ENCODE data around the gene SGK2.
"Not testable (repeated sequence)": the region's sequence is repeated elsewhere in the genome, so short reads cannot be mapped to it uniquely, and the experiment has no call there.

SGK2 gene

DNA sequence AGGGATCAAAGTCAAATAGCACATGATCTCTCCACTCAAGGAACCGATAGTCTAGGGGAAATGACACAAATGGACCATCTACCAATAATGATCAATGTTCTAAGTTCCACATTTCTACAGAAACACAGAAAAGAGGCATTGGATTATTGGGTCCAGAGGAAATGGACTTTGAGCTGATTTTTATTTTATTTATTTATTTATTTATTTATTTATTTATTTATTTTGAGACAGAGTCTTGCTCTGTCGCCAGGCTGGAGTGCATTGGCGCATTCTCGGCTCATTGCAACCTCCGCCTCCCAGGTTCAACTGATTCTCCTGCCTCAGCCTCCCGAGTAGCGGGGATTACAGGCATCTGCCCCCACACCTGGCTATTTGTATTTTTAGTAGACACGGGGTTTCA, 43.1 kb downstream of the SGK2 start:
- DNase-seq (ENCODE audit: low read depth, low spot score), result not testable (repeated sequence)

DNA sequence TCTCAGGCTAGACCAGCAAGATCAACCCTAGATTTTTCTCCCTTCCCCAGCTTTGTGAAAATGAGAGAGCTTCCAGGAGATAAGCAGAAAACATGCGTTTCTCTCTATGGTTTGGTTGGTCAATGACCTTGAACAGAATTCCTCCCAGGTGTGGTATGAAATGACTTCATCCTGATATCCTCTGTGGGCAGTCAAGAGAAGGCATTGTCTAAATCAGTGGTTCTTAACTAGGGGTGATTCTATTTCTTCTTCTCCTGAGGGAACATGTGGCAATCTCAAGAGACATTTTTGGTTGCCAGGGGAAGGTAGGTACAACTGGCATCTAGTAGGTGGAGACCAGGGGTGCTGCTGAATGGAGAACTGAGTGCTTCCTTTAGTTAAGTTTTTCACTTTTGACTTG, 44.3 kb downstream of the SGK2 start:
- DNase-seq (ENCODE audit: low read depth, low spot score), result no peak

DNA sequence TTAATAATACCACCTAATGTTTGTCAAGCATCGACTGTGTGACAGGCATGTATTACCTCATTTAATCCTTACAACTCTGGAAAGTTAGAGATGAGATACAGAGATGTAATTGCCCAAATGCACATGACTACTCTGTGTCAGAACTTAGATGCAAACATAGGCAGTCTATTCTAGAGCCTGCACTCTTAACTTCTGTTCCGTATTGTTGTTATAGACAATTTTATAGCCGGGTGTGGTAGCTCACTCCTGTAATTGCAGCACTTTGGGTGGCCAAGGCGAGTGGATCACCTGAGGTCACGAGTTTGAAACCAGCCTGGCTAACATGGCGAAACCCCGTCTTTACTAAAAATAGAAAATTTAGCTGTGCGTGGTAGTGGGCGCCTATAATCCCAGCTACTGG, 46.9 kb downstream of the SGK2 start:
- no peak for DNase-seq (ENCODE audit: low read depth, low spot score)

DNA sequence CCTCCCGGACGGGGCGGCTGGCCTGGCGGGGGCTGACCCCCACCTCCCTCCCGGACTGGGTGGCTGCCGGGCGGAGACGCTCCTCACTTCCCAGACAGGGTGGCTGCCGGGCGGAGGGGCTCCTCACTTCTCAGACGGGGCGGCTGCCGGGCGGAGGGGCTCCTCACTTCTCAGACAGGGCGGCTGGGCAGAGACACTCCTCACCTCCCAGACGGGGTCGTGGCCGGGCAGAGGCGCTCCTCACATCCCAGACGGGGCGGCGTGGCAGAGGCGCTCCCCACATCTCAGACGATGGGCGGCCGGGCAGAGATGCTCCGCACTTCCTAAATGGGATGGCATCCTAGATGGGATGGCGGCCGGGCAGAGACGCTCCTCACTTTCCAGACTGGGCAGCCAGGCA, 48.5 kb downstream of the SGK2 start:
- not testable (repeated sequence) for DNase-seq (ENCODE audit: low read depth, low spot score)

DNA sequence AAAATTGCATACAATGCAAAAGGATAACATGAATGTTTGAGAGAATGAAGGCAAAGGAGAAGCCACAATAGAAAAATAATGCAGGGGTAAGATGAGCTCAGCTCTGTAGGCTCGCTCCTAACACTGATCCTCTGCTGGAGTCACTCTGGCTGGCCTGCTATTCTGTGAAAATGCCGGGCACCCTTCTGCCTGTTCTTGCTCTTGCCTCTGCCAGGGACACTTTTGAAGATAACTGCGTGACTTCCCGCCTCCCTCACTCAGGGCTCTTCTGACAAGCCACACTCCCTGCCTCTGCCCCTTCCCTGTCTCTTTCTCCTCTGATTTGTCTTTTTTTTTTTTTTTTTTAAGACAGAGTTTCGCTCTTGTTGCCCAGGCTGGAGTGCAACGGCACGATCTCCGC, 72.8 kb downstream of the SGK2 start:
- DNase-seq (ENCODE audit: low read depth, low spot score), result no peak
